Stimulated activated naive B cell treated with anti-CD40 and anti-IgM and Interleukin-4, amounts not matched to agents 10 μg/mL and 1 μg/mL and 100 μg/mL, for 72 hours (primary cell): ENCODE results near the gene SERGEF.

Experiments used
- ATAC-seq, 2 donors: fragments of 150-1000 bp; cut with Tn5 transposase; replicated peaks; 2 replicates each; pipeline ENCODE4 v1.10.0; 2021; ENCODE audit warnings: moderate library complexity in 1 of 2
- DNase-seq: peaks from one replicate; pipeline ENCODE4 v3.0.0; 2021
- H3K27ac Mint-ChIP-seq: one replicate; pipeline ENCODE4 v1.8.0; 2022; ENCODE audit warnings: mild to moderate bottlenecking, mixed read lengths
- H3K27me3 Mint-ChIP-seq, 2 donors: one replicate each; pipeline ENCODE4 v1.8.0; 2022; ENCODE audit warnings: mixed read lengths in 2 of 2
- H3K36me3 Mint-ChIP-seq, 2 donors: one replicate each; pipeline ENCODE4 v1.8.0; 2022; ENCODE audit warnings: mixed read lengths in 2 of 2, mild to moderate bottlenecking in 1 of 2
- H3K4me1 Mint-ChIP-seq, 2 donors: one replicate each; pipeline ENCODE4 v1.8.0; 2022; ENCODE audit warnings: mixed read lengths in 2 of 2, mild to moderate bottlenecking in 1 of 2
- H3K4me3 Mint-ChIP-seq, 2 donors: one replicate each; pipeline ENCODE4 v1.8.0; 2022; ENCODE audit warnings: mild to moderate bottlenecking in 2 of 2, mixed read lengths in 2 of 2, moderate library complexity in 1 of 2
- H3K9me3 Mint-ChIP-seq, 2 donors: one replicate each; pipeline ENCODE4 v1.8.0; 2022; ENCODE audit warnings: mixed read lengths in 2 of 2, mild to moderate bottlenecking in 1 of 2

Gene SERGEF

GRCh38 chr11:17775507-17776211 lies 237.2 kb downstream of the SERGEF start:
- Mint-ChIP-seq H3K36me3 (no peaks in the 10 kb centered on the region), H3K27ac (no peak overlapping the region), H3K4me1 (peaks cover 0 to 1% of the 10 kb centered on the region in 2 donors), H3K27me3 (no peaks in the 10 kb centered on the region), H3K9me3 (no peaks in the 10 kb centered on the region), H3K4me3 (no peak overlapping the region)
- no peak for ATAC-seq
- no peak for DNase-seq

GRCh38 chr11:17775035-17775348 lies 237.9 kb downstream of the SERGEF start:
- Mint-ChIP-seq H3K4me1 (peaks cover 0 to 1% of the 10 kb centered on the region in 2 donors), H3K4me3 (no peak overlapping the region), H3K36me3 (no peaks in the 10 kb centered on the region), H3K9me3 (no peaks in the 10 kb centered on the region), H3K27me3 (no peaks in the 10 kb centered on the region), H3K27ac (no peak overlapping the region)
- no peak for ATAC-seq
- no peak for DNase-seq

DNA sequence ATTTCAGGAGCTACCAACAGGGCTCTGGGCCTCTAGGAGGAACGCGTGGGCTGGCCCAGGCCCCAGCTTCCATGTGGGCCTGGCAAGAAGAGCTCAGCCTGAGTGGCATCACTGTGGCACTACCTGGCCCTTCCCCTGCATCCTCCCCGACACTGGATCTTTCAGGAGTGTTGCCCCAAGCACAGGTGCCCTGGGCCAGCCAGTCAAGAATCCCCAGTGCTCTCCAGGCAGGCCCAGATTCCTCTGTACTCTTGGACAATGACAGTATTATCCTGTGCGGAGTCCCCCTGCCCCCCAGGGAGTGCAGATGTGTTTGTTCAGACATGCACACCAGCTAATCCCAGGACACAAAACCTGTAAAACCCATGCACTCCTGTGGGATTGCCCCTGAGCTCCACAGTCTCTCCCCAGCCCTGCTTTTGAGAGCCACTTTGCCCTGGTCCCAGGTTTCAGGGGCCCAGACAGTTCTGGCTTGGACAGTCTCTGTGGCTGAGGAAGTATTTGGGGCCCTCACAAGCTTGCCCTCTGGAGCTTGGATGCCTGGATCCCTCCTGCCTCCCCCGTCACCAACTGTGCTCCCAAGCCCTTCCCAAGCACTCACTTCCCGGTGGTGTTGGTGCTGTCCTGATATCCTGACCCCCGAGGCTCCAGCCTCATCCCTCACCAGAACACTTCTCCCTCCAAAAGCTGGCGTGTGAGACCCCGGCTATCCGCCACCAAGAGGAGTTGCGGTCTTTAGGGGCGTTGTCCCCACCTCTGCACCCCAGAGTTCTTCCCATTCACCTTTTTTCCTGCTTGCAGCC lies 238.4 kb downstream of the SERGEF start:
- H3K4me1 Mint-ChIP-seq: peaks cover 0 to 1% of the 10 kb centered on the region in 2 donors

DNA sequence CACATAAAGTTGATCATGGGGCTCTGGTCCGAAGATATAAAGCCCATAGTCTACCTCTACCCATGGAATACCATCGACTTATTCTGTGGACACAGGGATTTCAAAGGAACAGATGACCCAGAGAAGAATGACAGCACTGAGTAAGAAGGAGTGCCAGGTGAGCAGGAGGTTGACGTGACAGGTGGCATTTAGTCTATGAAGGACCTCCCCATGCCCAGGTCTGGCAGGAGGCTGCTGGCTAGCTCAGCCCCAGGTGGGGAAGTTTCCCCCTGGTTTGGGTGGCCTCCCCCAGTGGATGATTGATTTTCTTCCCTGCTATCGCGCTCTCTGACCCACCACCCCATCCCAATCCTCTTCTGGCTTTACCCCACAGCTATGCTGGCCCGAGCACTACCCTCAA lies 239.2 kb downstream of the SERGEF start:
- DNase-seq: no peak
- no peak overlapping the region for H3K4me3 Mint-ChIP-seq
- H3K36me3 Mint-ChIP-seq: no peaks in the 10 kb centered on the region

More for the DNA sequence above, 238.4 kb downstream of the SERGEF start:
- DNase-seq (no peak), ATAC-seq (no peak)
- Mint-ChIP-seq H3K9me3 (no peaks in the 10 kb centered on the region), H3K27ac (no peak overlapping the region), H3K4me3 (no peak overlapping the region), H3K36me3 (no peaks in the 10 kb centered on the region), H3K27me3 (no peaks in the 10 kb centered on the region)

GRCh38 chr11:17772704-17773600 lies 239.9 kb downstream of the SERGEF start:
- H3K9me3 Mint-ChIP-seq: no peaks in the 10 kb centered on the region
- no peak for ATAC-seq

More for the DNA sequence above, 239.2 kb downstream of the SERGEF start:
- no peaks in the 10 kb centered on the region for H3K27me3 Mint-ChIP-seq
- H3K9me3 Mint-ChIP-seq: no peaks in the 10 kb centered on the region
- no peak for ATAC-seq
- peaks cover 0 to 1% of the 10 kb centered on the region in 2 donors for H3K4me1 Mint-ChIP-seq
- H3K27ac Mint-ChIP-seq: no peak overlapping the region

GRCh38 chr11:17771841-17772401 lies 240.9 kb downstream of the SERGEF start:
- Mint-ChIP-seq H3K36me3 (no peaks in the 10 kb centered on the region), H3K9me3 (no peaks in the 10 kb centered on the region), H3K27me3 (no peaks in the 10 kb centered on the region), H3K4me1 (peaks cover 0 to under 1% of the 10 kb centered on the region in 2 donors), H3K4me3 (no peak overlapping the region), H3K27ac (no peak overlapping the region)
- no peak for DNase-seq
- ATAC-seq: no peak

More at GRCh38 chr11:17772704-17773600, 239.9 kb downstream of the SERGEF start:
- Mint-ChIP-seq H3K4me3 (no peak overlapping the region), H3K27me3 (no peaks in the 10 kb centered on the region), H3K4me1 (peaks cover 0 to 1% of the 10 kb centered on the region in 2 donors), H3K27ac (no peak overlapping the region), H3K36me3 (no peaks in the 10 kb centered on the region)
- DNase-seq: no peak

DNA sequence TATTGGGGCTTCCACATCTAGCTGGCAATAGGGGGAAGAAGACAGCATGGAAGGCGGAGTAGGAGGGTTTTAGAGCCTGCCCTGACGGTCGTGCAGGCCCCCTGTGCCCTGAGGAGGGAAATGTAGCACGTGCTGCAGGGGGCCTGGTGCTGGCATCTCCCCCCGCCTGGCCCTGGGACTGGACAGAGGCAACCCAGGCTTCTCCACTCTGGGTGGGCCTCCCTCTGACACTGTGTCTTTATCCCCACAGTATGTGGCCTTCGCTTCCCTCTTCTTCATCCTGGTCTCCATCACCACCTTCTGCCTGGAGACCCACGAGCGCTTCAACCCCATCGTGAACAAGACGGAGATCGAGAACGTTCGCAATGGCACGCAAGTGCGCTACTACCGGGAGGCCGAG lies 241.4 kb downstream of the SERGEF start:
- Mint-ChIP-seq H3K9me3 (no peaks in the 10 kb centered on the region), H3K4me3 (no peak overlapping the region), H3K27ac (no peak overlapping the region), H3K27me3 (no peaks in the 10 kb centered on the region), H3K36me3 (no peaks in the 10 kb centered on the region), H3K4me1 (no peaks in the 10 kb centered on the region)
- ATAC-seq (no peak), DNase-seq (no peak)

- H3K4me1 Mint-ChIP-seq: no peaks in the 10 kb centered on the region
- no peak overlapping the region for H3K27ac Mint-ChIP-seq
- no peak for DNase-seq
- ATAC-seq: no peak
- no peaks in the 10 kb centered on the region for H3K36me3 Mint-ChIP-seq
- no peak overlapping the region for H3K4me3 Mint-ChIP-seq
- H3K27me3 Mint-ChIP-seq: peaks cover 0 to 4% of the 10 kb centered on the region in 2 donors
- no peaks in the 10 kb centered on the region for H3K9me3 Mint-ChIP-seq
Observed at GRCh38 chr11:17770917-17771316, 241.9 kb downstream of the SERGEF start.

DNA sequence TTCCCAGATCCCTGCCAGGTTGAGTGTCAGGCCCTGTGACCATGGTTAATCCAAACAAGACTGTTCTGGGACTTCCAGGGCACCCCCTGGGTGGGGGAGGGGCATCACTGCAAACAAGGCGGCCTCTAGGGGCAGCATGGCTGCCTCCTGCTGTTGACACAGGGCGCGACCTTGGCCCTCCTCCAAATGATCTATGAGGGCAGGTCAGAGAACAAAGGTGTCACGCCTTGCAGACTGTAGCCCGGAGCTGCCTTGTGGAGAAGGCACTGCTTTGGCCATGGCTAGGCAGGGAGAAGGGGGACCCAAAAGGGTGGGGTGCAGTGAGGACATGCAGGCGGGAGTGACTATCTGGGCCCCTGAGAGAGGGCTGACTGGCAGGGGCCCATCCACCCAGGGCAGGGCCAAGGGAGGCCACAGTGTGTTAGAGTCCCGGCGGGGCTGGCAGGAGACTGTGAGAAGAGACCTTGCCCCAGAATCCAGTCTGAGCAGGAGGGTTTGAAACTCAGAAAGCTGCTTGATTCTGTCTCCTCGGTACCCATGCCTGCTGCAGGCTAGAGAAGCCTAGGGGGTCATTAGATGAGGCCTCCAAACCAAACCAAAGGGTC lies 242.7 kb downstream of the SERGEF start:
- Mint-ChIP-seq H3K36me3 (no peaks in the 10 kb centered on the region), H3K27ac (no peak overlapping the region), H3K4me3 (no peak overlapping the region), H3K9me3 (no peaks in the 10 kb centered on the region), H3K4me1 (no peaks in the 10 kb centered on the region), H3K27me3 (peaks cover 0 to 8% of the 10 kb centered on the region in 2 donors)
- DNase-seq: no peak
- ATAC-seq: peak in 1 of 2 donors; percentile 20

DNA sequence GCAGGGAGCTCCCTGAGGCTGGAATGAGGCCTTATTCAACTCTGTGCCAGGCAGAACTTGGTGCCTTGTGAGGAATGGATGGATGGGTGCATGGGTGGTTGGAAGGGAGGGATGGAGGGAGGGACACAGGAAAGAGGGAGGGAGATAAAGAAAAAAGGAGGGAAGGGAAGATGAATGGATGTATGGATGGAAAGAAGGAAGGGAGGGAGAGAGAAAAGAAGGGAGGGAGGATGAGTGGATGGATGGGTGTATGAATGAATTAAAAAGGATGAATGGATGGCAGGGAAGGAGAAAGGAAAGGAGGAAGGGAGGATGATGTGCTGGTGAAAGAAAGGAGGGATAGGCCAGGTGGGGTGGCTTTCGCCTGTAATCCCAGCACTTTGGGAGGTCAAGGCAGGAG lies 243.6 kb downstream of the SERGEF start:
- H3K4me3 Mint-ChIP-seq: no peak overlapping the region
- H3K9me3 Mint-ChIP-seq: no peaks in the 10 kb centered on the region
- ATAC-seq: no peak

GRCh38 chr11:17768547-17768946 lies 244.3 kb downstream of the SERGEF start:
- H3K27ac Mint-ChIP-seq: no peak overlapping the region
- no peak overlapping the region for H3K4me3 Mint-ChIP-seq
- H3K4me1 Mint-ChIP-seq: no peaks in the 10 kb centered on the region
- H3K36me3 Mint-ChIP-seq: no peaks in the 10 kb centered on the region
- no peaks in the 10 kb centered on the region for H3K9me3 Mint-ChIP-seq
- H3K27me3 Mint-ChIP-seq: peaks cover 7 to 13% of the 10 kb centered on the region in 2 donors
- no peak for ATAC-seq
- DNase-seq: no peak

More for the DNA sequence above, 243.6 kb downstream of the SERGEF start:
- H3K36me3 Mint-ChIP-seq: no peaks in the 10 kb centered on the region
- H3K27me3 Mint-ChIP-seq: peaks cover 2 to 9% of the 10 kb centered on the region in 2 donors
- no peaks in the 10 kb centered on the region for H3K4me1 Mint-ChIP-seq
- peak overlapping the region; percentile 2 for H3K27ac Mint-ChIP-seq
- DNase-seq: no peak

- Mint-ChIP-seq H3K4me3 (no peak overlapping the region), H3K9me3 (no peaks in the 10 kb centered on the region), H3K27ac (no peak overlapping the region), H3K36me3 (no peaks in the 10 kb centered on the region), H3K27me3 (peaks cover 7 to 13% of the 10 kb centered on the region in 2 donors), H3K4me1 (no peaks in the 10 kb centered on the region)
- DNase-seq (no peak), ATAC-seq (no peak)
Observed at GRCh38 chr11:17767914-17768313, 244.9 kb downstream of the SERGEF start.

DNA sequence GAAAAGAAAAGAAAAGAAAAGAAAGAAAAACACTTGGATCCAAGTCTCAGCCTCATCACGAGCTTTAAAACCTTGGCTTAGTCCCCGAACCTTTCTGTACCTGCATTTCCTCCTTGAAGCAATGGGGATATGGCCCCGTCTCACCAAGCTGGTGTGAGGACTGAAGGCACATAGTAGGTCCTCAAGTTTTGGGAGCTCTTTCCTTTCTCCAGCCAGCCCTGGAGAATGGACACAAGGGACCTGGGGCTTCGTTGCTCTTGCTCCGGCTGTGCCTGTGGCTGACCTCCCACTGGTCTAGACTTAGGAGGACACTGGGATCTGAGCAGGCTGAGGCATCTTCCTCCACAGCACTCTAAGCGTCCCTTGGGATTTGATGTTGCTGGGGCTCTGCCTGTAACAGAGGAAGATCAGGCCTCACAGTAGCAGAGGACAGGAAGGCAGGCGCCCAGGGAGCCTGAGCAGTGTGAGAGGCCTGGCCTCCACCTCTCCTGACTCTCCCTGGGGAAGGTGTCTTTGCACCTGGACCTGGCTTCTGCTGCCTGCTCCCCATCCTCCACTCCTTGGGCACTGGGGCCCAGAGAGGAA lies 245.5 kb downstream of the SERGEF start:
- ATAC-seq (peak; percentile 33 to 51), DNase-seq (no peak)
- Mint-ChIP-seq H3K9me3 (no peaks in the 10 kb centered on the region), H3K4me1 (no peaks in the 10 kb centered on the region), H3K27ac (no peak overlapping the region), H3K27me3 (peaks cover 7 to 13% of the 10 kb centered on the region in 2 donors), H3K4me3 (no peak overlapping the region), H3K36me3 (no peaks in the 10 kb centered on the region)
